GM23338 (cell line): ENCODE results near the gene CIROP. TPM values are rescaled to one million over a fixed set of nuclear protein-coding genes. Genes with fewer than 3 reads are reported as not detected.

Source experiments
- ATAC-seq: fragments of 200-7000 bp; cut with Tn5 transposase; 3 replicates; pipeline ENCODE4 v1.9.1; 2020
- DNase-seq: peaks from one replicate; pipeline ENCODE4 v3.0.0-alpha.2; 2015; ENCODE audit warnings: low spot score
- H2AFZ ChIP-seq: fragments of 200-600 bp; sonication (generic); 2 replicates; pipeline ENCODE4 v1.8.0; 2016; ENCODE audit warnings: antibody characterized with exemption, mild to moderate bottlenecking, moderate library complexity
- H3F3A ChIP-seq: fragments of 200-600 bp; sonication (generic); replicated peaks from 2 replicates; pipeline ENCODE4 v1.8.0; 2017; ENCODE audit warnings: antibody characterized with exemption, mixed run types, low read depth
- H3K27ac ChIP-seq: fragments of 200-600 bp; sonication (generic); 2 replicates; pipeline ENCODE4 v1.6.1; 2016; ENCODE audit warnings: low read depth
- H3K27me3 ChIP-seq: fragments of 200-600 bp; sonication (generic); 2 replicates; pipeline ENCODE4 v1.8.0; 2016; ENCODE audit warnings: mild to moderate bottlenecking, mixed run types, moderate library complexity; ENCODE audit not compliant: insufficient read depth
- H3K36me3 ChIP-seq: fragments of 200-600 bp; sonication (generic); 2 replicates; pipeline ENCODE4 v1.8.0; 2016; ENCODE audit warnings: mild to moderate bottlenecking; ENCODE audit not compliant: insufficient read depth
- H3K4me1 ChIP-seq: fragments of 200-600 bp; sonication (generic); 2 replicates; pipeline ENCODE4 v1.8.0; 2016; ENCODE audit warnings: mild to moderate bottlenecking, moderate library complexity; ENCODE audit not compliant: insufficient read depth
- H3K4me2 ChIP-seq: fragments of 200-600 bp; sonication (generic); 2 replicates; pipeline ENCODE4 v1.7.1; 2017; ENCODE audit warnings: mixed run types
- H3K4me3 ChIP-seq: fragments of 200-600 bp; sonication (generic); 2 replicates; pipeline ENCODE4 v1.6.1; 2016; ENCODE audit warnings: mixed run types
- H3K79me2 ChIP-seq: fragments of 200-600 bp; sonication (generic); replicated peaks from 2 replicates; pipeline ENCODE4 v1.8.0; 2017; ENCODE audit warnings: mild to moderate bottlenecking; ENCODE audit not compliant: insufficient read depth
- H3K9me2 ChIP-seq: fragments of 200-600 bp; sonication (generic); 2 replicates; pipeline ENCODE4 v1.8.0; 2017; ENCODE audit not compliant: insufficient read depth
- H4K20me1 ChIP-seq: fragments of 200-600 bp; sonication (generic); replicated peaks from 2 replicates; pipeline ENCODE4 v1.8.0; 2017; ENCODE audit warnings: mild to moderate bottlenecking; ENCODE audit not compliant: insufficient read depth
- H3K27ac Mint-ChIP-seq: 2 replicates; pipeline ENCODE4 v1.8.0; 2020; ENCODE audit warnings: inconsistent platforms, mild to moderate bottlenecking, moderate library complexity, mixed read lengths
- H3K27me3 Mint-ChIP-seq: 3 replicates; pipeline ENCODE4 v1.8.0; 2022; ENCODE audit warnings: low read depth, mild to moderate bottlenecking, moderate library complexity, mixed read lengths, inconsistent platforms; ENCODE audit not compliant: insufficient read depth, poor library complexity
- H3K36me3 Mint-ChIP-seq: 3 replicates; pipeline ENCODE4 v1.8.0; 2021; ENCODE audit warnings: low read depth, mild to moderate bottlenecking, inconsistent platforms, moderate library complexity, mixed read lengths
- H3K4me1 Mint-ChIP-seq: 3 replicates; pipeline ENCODE4 v1.8.0; 2020; ENCODE audit warnings: mild to moderate bottlenecking, inconsistent platforms, mixed read lengths
- H3K4me3 Mint-ChIP-seq: 3 replicates; pipeline ENCODE4 v1.8.0; 2021; ENCODE audit warnings: moderate library complexity, mild to moderate bottlenecking, inconsistent platforms, mixed read lengths
- H3K9me3 Mint-ChIP-seq: 3 replicates; pipeline ENCODE4 v1.8.0; 2020; ENCODE audit warnings: moderate library complexity, mild to moderate bottlenecking, inconsistent platforms, mixed read lengths
- EZH2phosphoT487 ChIP-seq: fragments of 200-600 bp; sonication (generic); IDR thresholded peaks from one replicate; pipeline ENCODE4 v1.8.1; 2018; ENCODE audit warnings: antibody characterized with exemption; ENCODE audit not compliant: unreplicated experiment
- NANOG ChIP-seq: IDR thresholded peaks from 2 replicates; pipeline ENCODE4 v1.6.1; 2016; ENCODE audit warnings: antibody characterized with exemption, borderline replicate concordance
- REST ChIP-seq: IDR thresholded peaks from one replicate; pipeline ENCODE4 v1.6.1; 2018; ENCODE audit warnings: antibody characterized with exemption; ENCODE audit not compliant: unreplicated experiment
- ZNF114 ChIP-seq: fragments of 250-450 bp; sonication (Bioruptor Pico); IDR thresholded peaks from 2 replicates; pipeline ENCODE4 v1.5.0; 2020; ENCODE audit warnings: mild to moderate bottlenecking, moderate library complexity
- ZNF462 ChIP-seq: fragments of 250-450 bp; sonication (Bioruptor Pico); IDR thresholded peaks from 2 replicates; pipeline ENCODE4 v1.5.0; 2020; ENCODE audit warnings: mild to moderate bottlenecking, moderate library complexity
- polyA plus RNA-seq: library from polyadenylated mRNA; unstranded; fragments of >200 nt; fragmentation: Nextera tagmentation; extraction: Ambion mirVana; gene quantifications from 2 replicates; pipeline ENCODE4 v1.2.1, GENCODE V29; 2016
- total RNA-seq: library from RNA; depleted of rRNA; stranded (reverse); fragments of >200 nt; shearing (Covaris generic); gene quantifications from 2 replicates; pipeline ENCODE4 v1.2.3, GENCODE V29; 2014

The CIROP gene
- total and polyA plus RNA-seq, 2 experiments from 2014 or later, result not detected

GRCh38 chr14:23124337-23124954, 19.7 kb upstream of the CIROP start (continued):
- TF ChIP-seq ZNF462 (no peak), ZNF114 (CRISPR knock-in tag) (no peak), NANOG (no peak), REST (no peak)

GRCh38 chr14:23123419-23123818, 18.6 kb upstream of the CIROP start:
- H3K27ac Mint-ChIP-seq, result no peak overlapping the region
- no peaks in the 10 kb centered on the region for H3K9me2 ChIP-seq
- H2AFZ ChIP-seq, result no peak overlapping the region
- peaks cover 44% of the 10 kb centered on the region for H3K4me1 ChIP-seq
- no peaks in the 10 kb centered on the region for H3K79me2 ChIP-seq
- peaks cover 60% of the 10 kb centered on the region for H3K4me1 Mint-ChIP-seq
- peaks cover 14% of the 10 kb centered on the region for H3K36me3 Mint-ChIP-seq
- no peak overlapping the region for H3K27ac ChIP-seq
- no peaks in the 10 kb centered on the region for H4K20me1 ChIP-seq
- H3K36me3 ChIP-seq, result no peaks in the 10 kb centered on the region
- H3F3A ChIP-seq, result no peaks in the 10 kb centered on the region; the same call in 1 of the 2 replicates
- ATAC-seq (no peak), DNase-seq (no peak)
- H3K9me3 Mint-ChIP-seq, result no peaks in the 10 kb centered on the region; the same call in 2 of the 3 replicates
- peaks cover 22% of the 10 kb centered on the region for H3K27me3 Mint-ChIP-seq
- no peak overlapping the region for H3K4me3 Mint-ChIP-seq
- H3K4me3 ChIP-seq, result no peak overlapping the region
- H3K27me3 ChIP-seq, result no peaks in the 10 kb centered on the region
- no peak overlapping the region for H3K4me2 ChIP-seq
- TF ChIP-seq ZNF114 (CRISPR knock-in tag), result no peak
- TF ChIP-seq EZH2phosphoT487, result no peak
- no peak for TF ChIP-seq ZNF462
